B cell (primary cell): ENCODE measurements around the gene CCDC196. TPM values are rescaled to one million over a fixed set of nuclear protein-coding genes. Genes with fewer than 3 reads are reported as not detected.

Experiments used
- ATAC-seq: fragments of 200-7000 bp; cut with Tn5 transposase; one replicate; pipeline ENCODE4 v1.10.0; 2021; ENCODE audit warnings: low read depth, mild to moderate bottlenecking, moderate number of reproducible peaks, moderate library complexity
- CTCF ChIA-PET: fragments of 350-600 bp; sonication (Branson Sonifier 250); formaldehyde crosslinking; loops from one replicate; lab custom pipeline; 2021; ENCODE audit warnings: antibody characterized with exemption, inconsistent platforms; lab: Charles Lee
- POLR2A ChIA-PET: fragments of 350-600 bp; sonication (Branson Sonifier 250); formaldehyde crosslinking; loops from one replicate; lab custom pipeline; 2021; ENCODE audit warnings: antibody characterized with exemption; lab: Charles Lee
- DNase-seq: peaks from one replicate; pipeline ENCODE4 v3.0.0; 2013
- H2AFZ ChIP-seq: 2 replicates; pipeline ENCODE4 v1.6.1; 2012; ENCODE audit warnings: mild to moderate bottlenecking, low read depth, low read length; ENCODE audit not compliant: insufficient read depth, poor library complexity, severe bottlenecking
- H3K27ac ChIP-seq, 2 donors: 1 replicate in 1 of 2; 2 replicates in 1 of 2; pipeline ENCODE4 v1.5.1; 2012 to 2013; ENCODE audit warnings: low read length in 2 of 2, mild to moderate bottlenecking in 2 of 2, moderate library complexity in 1 of 2
- H3K27me3 ChIP-seq, 4 experiments: fragments of 200-600 bp in 1 of 4; sonication (generic) in 1 of 4; replicated peaks in 1 of 4; 1 replicate in 2 of 4; 2 replicates in 2 of 4; pipeline versions ENCODE4 v1.6.1 to v1.7.0; 2013 to 2016; ENCODE audit warnings: low read length in 3 of 4, mild to moderate bottlenecking in 2 of 4, mixed read lengths in 1 of 4, moderate library complexity in 1 of 4; ENCODE audit not compliant: insufficient read depth in 4 of 4, control insufficient read depth in 3 of 4; ENCODE audit errors: control extremely low read depth in 1 of 4
- H3K36me3 ChIP-seq, 2 experiments: replicated peaks in 1 of 2; 1 replicate in 1 of 2; 2 replicates in 1 of 2; pipeline versions ENCODE4 v1.6.1 to v1.7.1; 2013; ENCODE audit warnings: low read length in 1 of 2; ENCODE audit not compliant: insufficient read depth in 2 of 2, control insufficient read depth in 1 of 2; ENCODE audit errors: control extremely low read depth in 1 of 2, extremely low read depth in 1 of 2
- H3K4me1 ChIP-seq, 2 donors: fragments of 200-600 bp in 1 of 2; sonication (generic) in 1 of 2; 1 replicate in 1 of 2; 2 replicates in 1 of 2; pipeline versions ENCODE4 v1.5.1 to v1.6.1; 2013 to 2017; ENCODE audit warnings: low read length in 2 of 2; ENCODE audit not compliant: control insufficient read depth in 2 of 2, insufficient read depth in 2 of 2
- H3K4me2 ChIP-seq: replicated peaks from 2 replicates; pipeline ENCODE3; 2012; ENCODE audit warnings: mild to moderate bottlenecking, low read depth, low read length; ENCODE audit not compliant: poor library complexity, severe bottlenecking
- H3K4me3 ChIP-seq, 5 experiments: fragments of 200-600 bp in 1 of 5; sonication (generic) in 1 of 5; 1 replicate in 3 of 5; 2 replicates in 2 of 5; pipeline versions ENCODE4 v1.5.1 to v1.7.0; 2011 to 2016; ENCODE audit warnings: low read length in 4 of 5, mild to moderate bottlenecking in 4 of 5, low read depth in 2 of 5, control low read depth in 1 of 5, moderate library complexity in 1 of 5; ENCODE audit not compliant: insufficient read depth in 1 of 5; ENCODE audit errors: control extremely low read depth in 1 of 5, extremely low read depth in 1 of 5
- H3K79me2 ChIP-seq: fragments of 200-600 bp; sonication (generic); one replicate; pipeline ENCODE4 v1.6.0; 2016; ENCODE audit warnings: low read length; ENCODE audit not compliant: control insufficient read depth, insufficient read depth
- H3K9ac ChIP-seq: fragments of 200-600 bp; sonication (generic); 2 replicates; pipeline ENCODE4 v1.6.1; 2017; ENCODE audit warnings: mild to moderate bottlenecking, low read length, moderate library complexity
- H3K9me3 ChIP-seq, 3 donors: one replicate each; pipeline versions ENCODE4 v1.6.1 to v1.7.1; 2013; ENCODE audit warnings: low read length in 2 of 3; ENCODE audit not compliant: control insufficient read depth in 2 of 3, insufficient read depth in 1 of 3; ENCODE audit errors: control extremely low read depth in 1 of 3
- H4K20me1 ChIP-seq: 2 replicates; pipeline ENCODE4 v1.6.0; 2012; ENCODE audit warnings: mild to moderate bottlenecking, low read length; ENCODE audit not compliant: insufficient read depth, control insufficient read depth, poor library complexity, severe bottlenecking
- H3K27ac Mint-ChIP-seq: one replicate; pipeline ENCODE4 v1.8.0; 2021; ENCODE audit warnings: mixed read lengths
- H3K27me3 Mint-ChIP-seq: one replicate; pipeline ENCODE4 v1.8.0; 2021; ENCODE audit warnings: mixed read lengths
- H3K4me1 Mint-ChIP-seq: one replicate; pipeline ENCODE4 v1.8.0; 2021; ENCODE audit warnings: mixed read lengths
- H3K4me3 Mint-ChIP-seq: one replicate; pipeline ENCODE4 v1.8.0; 2021; ENCODE audit warnings: mixed read lengths
- H3K9me3 Mint-ChIP-seq: one replicate; pipeline ENCODE4 v1.8.0; 2022; ENCODE audit warnings: mixed read lengths; ENCODE audit not compliant: insufficient read depth
- CTCF ChIP-seq: fragments of 200-600 bp; IDR thresholded peaks from one replicate; pipeline ENCODE4 v1.8.0; 2022; ENCODE audit warnings: antibody characterized with exemption, mild to moderate bottlenecking
- EZH2 ChIP-seq: IDR thresholded peaks from 2 replicates; pipeline ENCODE4 v1.6.1; 2012; ENCODE audit warnings: borderline replicate concordance, low read depth, mild to moderate bottlenecking, moderate library complexity, low read length; ENCODE audit not compliant: insufficient read depth, poor library complexity, severe bottlenecking
- WGBS: methylation state at CpG from one replicate; pipeline ENCODE4 v1.1.5; 2013; ENCODE audit warnings: missing lambda C conversion rate; ENCODE audit not compliant: insufficient coverage; 5-methylcytosine and 5-hydroxymethylcytosine counted together
- intact Hi-C: fragments of 100-400 bp; cut with micrococcal nuclease; formaldehyde crosslinking; loops from one replicate; pipeline ENCODE4 v1.10.0; 2022
- polyA plus RNA-seq: library from polyadenylated mRNA; depleted of rRNA; stranded (reverse); fragments of >200 nt; gene quantifications from 2 replicates; pipeline ENCODE4 v1.2.3, GENCODE V29; 2012
- total RNA-seq, 2 donors: library from RNA; stranded (reverse); fragments of 120-200 nt in 1 of 2; gene quantifications; 1 replicate in 1 of 2; 2 replicates in 1 of 2; pipeline versions ENCODE4 v1.2.3 to v1.2.4, GENCODE V29; 2013 to 2022

The CCDC196 gene
- total and polyA plus RNA-seq, 2 donors (not counting 1 experiment from before 2014, with no cell fraction given): not detected

GRCh38 chr14:66487164-66487563, 993 bp downstream of the CCDC196 start:
- Histone ChIP-seq H3K36me3 (no peaks in the 10 kb centered on the region), H3K4me3 (no peak overlapping the region), H3K27ac (no peak overlapping the region), H2AFZ (no peak overlapping the region), H3K79me2 (no peaks in the 10 kb centered on the region), H3K4me2 (no peak overlapping the region), H3K9ac (no peak overlapping the region), H3K27me3 (no peaks in the 10 kb centered on the region), H4K20me1 (no peaks in the 10 kb centered on the region), H3K9me3 (no peaks in the 10 kb centered on the region), H3K4me1 (no peaks in the 10 kb centered on the region)
- Mint-ChIP-seq H3K4me3 (no peak overlapping the region), H3K9me3 (no peaks in the 10 kb centered on the region), H3K4me1 (no peaks in the 10 kb centered on the region), H3K27me3 (no peaks in the 10 kb centered on the region), H3K27ac (no peak overlapping the region)
- intact Hi-C loops: no loop called here
- TF ChIP-seq EZH2 (no peak), CTCF (no peak)
- DNase-seq: no peak
- no peak for ATAC-seq
- ChIA-PET POLR2A (no interaction called here), CTCF (no interaction called here)
- WGBS: 17% methylated on average over 1 of the region's 2 CpGs

- H3K27ac Mint-ChIP-seq: no peak overlapping the region
- H3K27me3 Mint-ChIP-seq: no peaks in the 10 kb centered on the region
- no peak overlapping the region for H3K4me3 Mint-ChIP-seq
- no peak for TF ChIP-seq EZH2
- no peak for TF ChIP-seq CTCF
- WGBS: 100% methylated on average over 2 of the region's 3 CpGs
- H3K4me2 ChIP-seq: no peak overlapping the region
- H3K79me2 ChIP-seq: no peaks in the 10 kb centered on the region
- no peaks in the 10 kb centered on the region for H3K9me3 ChIP-seq
- no peaks in the 10 kb centered on the region for H4K20me1 ChIP-seq
- H3K4me1 Mint-ChIP-seq: no peaks in the 10 kb centered on the region
- no peaks in the 10 kb centered on the region for H3K36me3 ChIP-seq
- H3K9me3 Mint-ChIP-seq: no peaks in the 10 kb centered on the region
- H2AFZ ChIP-seq: no peak overlapping the region
- no peak for DNase-seq
- H3K9ac ChIP-seq: no peak overlapping the region
- POLR2A ChIA-PET: no interaction called here
- no peak overlapping the region for H3K27ac ChIP-seq
- CTCF ChIA-PET: interaction anchor here (0.6 to 1.8 kb wide), 5 partner anchors 9 to 629 kb away, joined by 3 to 6 read pairs (median 5); partner anchors contain the start of gene GPHN
- H3K27me3 ChIP-seq: no peaks in the 10 kb centered on the region
- ATAC-seq: no peak
- no peaks in the 10 kb centered on the region for H3K4me1 ChIP-seq
- no peak overlapping the region for H3K4me3 ChIP-seq
- intact Hi-C loops: loop anchor here (10.0 kb wide), 1 partner anchor 254 kb away; no protein-coding TSS in a partner anchor
These were observed 4.3 kb downstream of the CCDC196 start for GRCh38 chr14:66490143-66491111.
